H1 (cell line): ENCODE measurements around the gene IQGAP1.

ENCODE experiments used
- CEBPB ChIP-seq: IDR thresholded peaks from 2 replicates; pipeline ENCODE4 v1.6.1; 2012; ENCODE audit warnings: low read depth, low read length
- CHD2 ChIP-seq: IDR thresholded peaks from 2 replicates; pipeline ENCODE4 v1.6.1; 2012; ENCODE audit warnings: low read length, improper control_type of control experiment
- EP300 ChIP-seq, 2 experiments: IDR thresholded peaks; 1 replicate in 1 of 2; 2 replicates in 1 of 2; pipeline ENCODE4 v1.6.1; 2011 to 2012; ENCODE audit warnings: low read depth in 2 of 2, low read length in 2 of 2, mild to moderate bottlenecking in 2 of 2, borderline replicate concordance in 1 of 2, inconsistent platforms in 1 of 2, moderate library complexity in 1 of 2
- EZH2 ChIP-seq: fragments of 200-600 bp; sonication (generic); IDR thresholded peaks from 2 replicates; pipeline ENCODE4 v1.7.1; 2012; ENCODE audit warnings: low read depth, mild to moderate bottlenecking, moderate library complexity, low read length, inconsistent platforms; ENCODE audit not compliant: severe bottlenecking
- HDAC2 ChIP-seq, 2 experiments: fragments of 300-600 bp in 1 of 2; sonication (generic) in 1 of 2; IDR thresholded peaks; 2 replicates each; pipeline ENCODE4 v1.6.1; 2011 to 2012; ENCODE audit warnings: low read depth in 2 of 2, low read length in 2 of 2, mild to moderate bottlenecking in 2 of 2, moderate library complexity in 2 of 2, borderline replicate concordance in 1 of 2, inconsistent platforms in 1 of 2
- JUN ChIP-seq: IDR thresholded peaks from 2 replicates; pipeline ENCODE4 v1.6.1; 2011; ENCODE audit warnings: low read depth, mild to moderate bottlenecking, improper control_type of control experiment, low read length
- POLR2A ChIP-seq, 2 experiments: IDR thresholded peaks; 1 replicate in 1 of 2; 2 replicates in 1 of 2; pipeline ENCODE4 v1.6.1; 2011; ENCODE audit warnings: low read depth in 2 of 2, low read length in 2 of 2, mild to moderate bottlenecking in 2 of 2; ENCODE audit errors: control extremely low read depth in 1 of 2
- POLR2AphosphoS5 ChIP-seq: IDR thresholded peaks from 2 replicates; pipeline ENCODE4 v1.6.1; 2011; ENCODE audit warnings: low read depth, low read length
- RAD21 ChIP-seq, 2 experiments: IDR thresholded peaks in 1 of 2; conservative IDR thresholded peaks in 1 of 2; 2 replicates each; pipeline ENCODE4 v1.6.1; 2011; ENCODE audit warnings: low read depth in 2 of 2, low read length in 2 of 2, improper control_type of control experiment in 1 of 2, inconsistent platforms in 1 of 2, mild to moderate bottlenecking in 1 of 2, moderate library complexity in 1 of 2
- RBBP5 ChIP-seq: IDR thresholded peaks from 2 replicates; pipeline ENCODE4 v1.7.1; 2012; ENCODE audit warnings: low read depth, mild to moderate bottlenecking, inconsistent platforms, low read length, moderate library complexity, borderline replicate concordance
- YY1 ChIP-seq: IDR thresholded peaks from 2 replicates; pipeline ENCODE4 v1.6.1; 2011; ENCODE audit warnings: low read depth, mild to moderate bottlenecking, low read length
- TF ChIP-seq, protein P1 (sequence below): IDR thresholded peaks from 2 replicates; pipeline ENCODE4 v1.6.1; 2012; ENCODE audit warnings: inconsistent platforms
- TF ChIP-seq, protein P2 (sequence below), 3 experiments: IDR thresholded peaks; 1 replicate in 2 of 3; 2 replicates in 1 of 3; pipeline versions ENCODE4 v1.5.1 to v1.6.1; 2011; ENCODE audit warnings: low read length in 3 of 3, mild to moderate bottlenecking in 3 of 3, inconsistent platforms in 2 of 3, low read depth in 1 of 3, moderate library complexity in 1 of 3; ENCODE audit not compliant: insufficient read depth in 1 of 3; ENCODE audit errors: control extremely low read depth in 1 of 3
- TF ChIP-seq, protein P3 (sequence below): IDR thresholded peaks from 2 replicates; pipeline ENCODE4 v1.6.1; 2011; ENCODE audit warnings: low read depth, mild to moderate bottlenecking, low read length; ENCODE audit not compliant: insufficient read depth

DNA sequence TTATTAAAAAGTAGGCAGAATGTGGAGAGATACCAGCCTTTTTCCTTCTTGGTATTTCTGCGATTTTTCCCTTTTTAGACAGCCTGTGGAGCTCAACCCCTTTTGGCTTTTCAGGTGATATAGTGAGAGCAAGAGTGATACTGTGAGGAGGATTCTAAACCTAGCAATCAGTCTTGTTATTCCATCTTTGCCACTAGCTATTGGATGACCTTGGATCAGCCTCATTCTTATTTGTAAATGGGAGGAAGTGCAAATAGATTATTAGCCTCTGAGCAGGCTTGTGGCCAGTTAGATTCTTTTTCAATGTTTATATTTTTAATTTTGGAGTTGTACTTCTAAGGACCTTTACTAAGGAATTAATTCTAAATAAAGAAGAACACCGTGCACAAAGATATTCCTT is 34.0 kb downstream of the IQGAP1 start:
- TF ChIP-seq HDAC2 (IDR thresholded peaks at IDR 0.05; ENCODE audit: borderline replicate concordance in 1 of 2, low read depth in 2 of 2, low read length in 2 of 2): no peak
- no peak for TF ChIP-seq CHD2
- TF ChIP-seq EP300 (IDR thresholded peaks at IDR 0.05; ENCODE audit: borderline replicate concordance in 1 of 2, low read depth in 2 of 2, low read length in 2 of 2): no peak
- TF ChIP-seq RAD21 (IDR thresholded peaks at IDR 0.05 in 1 of 2, conservative IDR thresholded peaks at IDR 0.05 in 1 of 2; ENCODE audit: low read depth in 2 of 2, low read length in 2 of 2): no peak
- TF ChIP-seq, protein P1, sequence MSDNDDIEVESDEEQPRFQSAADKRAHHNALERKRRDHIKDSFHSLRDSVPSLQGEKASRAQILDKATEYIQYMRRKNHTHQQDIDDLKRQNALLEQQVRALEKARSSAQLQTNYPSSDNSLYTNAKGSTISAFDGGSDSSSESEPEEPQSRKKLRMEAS: no peak
- TF ChIP-seq, protein P2, sequence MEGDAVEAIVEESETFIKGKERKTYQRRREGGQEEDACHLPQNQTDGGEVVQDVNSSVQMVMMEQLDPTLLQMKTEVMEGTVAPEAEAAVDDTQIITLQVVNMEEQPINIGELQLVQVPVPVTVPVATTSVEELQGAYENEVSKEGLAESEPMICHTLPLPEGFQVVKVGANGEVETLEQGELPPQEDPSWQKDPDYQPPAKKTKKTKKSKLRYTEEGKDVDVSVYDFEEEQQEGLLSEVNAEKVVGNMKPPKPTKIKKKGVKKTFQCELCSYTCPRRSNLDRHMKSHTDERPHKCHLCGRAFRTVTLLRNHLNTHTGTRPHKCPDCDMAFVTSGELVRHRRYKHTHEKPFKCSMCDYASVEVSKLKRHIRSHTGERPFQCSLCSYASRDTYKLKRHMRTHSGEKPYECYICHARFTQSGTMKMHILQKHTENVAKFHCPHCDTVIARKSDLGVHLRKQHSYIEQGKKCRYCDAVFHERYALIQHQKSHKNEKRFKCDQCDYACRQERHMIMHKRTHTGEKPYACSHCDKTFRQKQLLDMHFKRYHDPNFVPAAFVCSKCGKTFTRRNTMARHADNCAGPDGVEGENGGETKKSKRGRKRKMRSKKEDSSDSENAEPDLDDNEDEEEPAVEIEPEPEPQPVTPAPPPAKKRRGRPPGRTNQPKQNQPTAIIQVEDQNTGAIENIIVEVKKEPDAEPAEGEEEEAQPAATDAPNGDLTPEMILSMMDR (IDR thresholded peaks at IDR 0.05; ENCODE audit: control extremely low read depth in 1 of 3, insufficient read depth in 1 of 3, low read depth in 1 of 3, low read length in 3 of 3): no peak
- no peak for TF ChIP-seq POLR2A (IDR thresholded peaks at IDR 0.05; ENCODE audit: control extremely low read depth in 1 of 2, low read depth in 2 of 2, low read length in 2 of 2)
- no peak for TF ChIP-seq RBBP5
- TF ChIP-seq, protein P3, sequence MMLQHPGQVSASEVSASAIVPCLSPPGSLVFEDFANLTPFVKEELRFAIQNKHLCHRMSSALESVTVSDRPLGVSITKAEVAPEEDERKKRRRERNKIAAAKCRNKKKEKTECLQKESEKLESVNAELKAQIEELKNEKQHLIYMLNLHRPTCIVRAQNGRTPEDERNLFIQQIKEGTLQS: no peak
- no peak for TF ChIP-seq JUN
- TF ChIP-seq POLR2AphosphoS5: no peak
- no peak for TF ChIP-seq YY1
- TF ChIP-seq CEBPB: no peak
- TF ChIP-seq EZH2: no peak
